Measurements from ENCODE around the gene EDC3. TPM values are rescaled to one million over a fixed set of nuclear protein-coding genes. Genes with fewer than 3 reads are reported as not detected.
"Not testable (repeated sequence)": the region's sequence is repeated elsewhere in the genome, so short reads cannot be mapped to it uniquely, and the experiment has no call there.

The EDC3 gene
- total RNA-seq, 1 experiment from 2014 or later: 45.1 TPM

GRCh38 chr15:74661280-74661679 lies 34.5 kb downstream of the EDC3 start:
- POLR2A ChIA-PET: not testable (repeated sequence)

GRCh38 chr15:74657846-74658245 lies 38.0 kb downstream of the EDC3 start:
- no peak for DNase-seq (ENCODE audit: low read depth, low spot score)
- ChIA-PET RAD21 (ENCODE audit: low non-redundant PET in 1 of 2, low total read pairs in 2 of 2, uncharacterized antibody in 2 of 2, unreplicated experiment in 2 of 2) (no interaction called here), POLR2A (no interaction called here), CTCF (no interaction called here)
- H3K9me3 ChIP-seq (ENCODE audit: control insufficient read depth in 1 of 2, insufficient read depth in 1 of 2, low read depth in 1 of 2, low read length in 2 of 2): no peaks in the 10 kb centered on the region
- peaks cover 0 to 5% of the 10 kb centered on the region in 2 experiments; a peak in 1 of 4 replicates for H3K36me3 ChIP-seq (ENCODE audit: control insufficient read depth in 1 of 2, insufficient read depth in 2 of 2, low read length in 2 of 2)
- H3K79me2 ChIP-seq (ENCODE audit: insufficient read depth, low read length): peaks cover 41% of the 10 kb centered on the region
- no TSS peak for BruUV-seq (replicated peaks)
- H3K27ac ChIP-seq (ENCODE audit: low read depth, low read length): no peak overlapping the region
- H4K20me1 ChIP-seq (ENCODE audit: insufficient read depth): no peaks in the 10 kb centered on the region
- H2AFZ ChIP-seq (ENCODE audit: low read depth, low read length, poor library complexity, severe bottlenecking): no peak overlapping the region
- no peak overlapping the region for H3K4me2 ChIP-seq (ENCODE audit: low read length)
- no peak for TF ChIP-seq ZFX (IDR thresholded peaks at IDR 0.05)
- intact Hi-C loops (cut with micrococcal nuclease): no loop called here
- no peaks in the 10 kb centered on the region for H3K27me3 ChIP-seq (ENCODE audit: insufficient read depth, low read length)
- no peaks in the 10 kb centered on the region for H3K9me2 ChIP-seq (ENCODE audit: insufficient read depth)
- ATAC-seq: no peak
- no peak overlapping the region for H3K4me3 ChIP-seq (replicated peaks in 1 of 2; ENCODE audit: low read depth in 1 of 2, low read length in 2 of 2)
- no peak overlapping the region for H3K9ac ChIP-seq (ENCODE audit: low read length)
- peaks cover 13 to 32% of the 10 kb centered on the region in 2 experiments for H3K4me1 ChIP-seq (ENCODE audit: control insufficient read depth in 1 of 2, insufficient read depth in 2 of 2, low read length in 2 of 2)

More at GRCh38 chr15:74661280-74661679, 34.5 kb downstream of the EDC3 start:
- H3K27ac ChIP-seq (ENCODE audit: low read depth, low read length); H3K4me3 ChIP-seq (replicated peaks in 1 of 2; ENCODE audit: low read depth in 1 of 2, low read length in 2 of 2); H4K20me1 ChIP-seq (ENCODE audit: insufficient read depth); H2AFZ ChIP-seq (ENCODE audit: low read depth, low read length, poor library complexity, severe bottlenecking); ATAC-seq; H3K27me3 ChIP-seq (ENCODE audit: insufficient read depth, low read length); intact Hi-C loops (cut with micrococcal nuclease); DNase-seq (ENCODE audit: low read depth, low spot score); H3K36me3 ChIP-seq (ENCODE audit: control insufficient read depth in 1 of 2, insufficient read depth in 2 of 2, low read length in 2 of 2); H3K9me3 ChIP-seq (ENCODE audit: control insufficient read depth in 1 of 2, insufficient read depth in 1 of 2, low read depth in 1 of 2, low read length in 2 of 2); BruUV-seq (replicated peaks); H3K9ac ChIP-seq (ENCODE audit: low read length); CTCF ChIA-PET; RAD21 ChIA-PET (ENCODE audit: low non-redundant PET in 1 of 2, low total read pairs in 2 of 2, uncharacterized antibody in 2 of 2, unreplicated experiment in 2 of 2); H3K9me2 ChIP-seq (ENCODE audit: insufficient read depth): not testable (repeated sequence)
- Histone ChIP-seq H3K4me1 (ENCODE audit: control insufficient read depth in 1 of 2, insufficient read depth in 2 of 2, low read length in 2 of 2) (peaks cover 0 to 13% of the 10 kb centered on the region in 2 experiments; a peak in 2 of 4 replicates), H3K79me2 (ENCODE audit: insufficient read depth, low read length) (peaks cover 48% of the 10 kb centered on the region), H3K4me2 (ENCODE audit: low read length) (peak overlapping the region; percentile 18; the same call in 1 of the 2 replicates)

DNA sequence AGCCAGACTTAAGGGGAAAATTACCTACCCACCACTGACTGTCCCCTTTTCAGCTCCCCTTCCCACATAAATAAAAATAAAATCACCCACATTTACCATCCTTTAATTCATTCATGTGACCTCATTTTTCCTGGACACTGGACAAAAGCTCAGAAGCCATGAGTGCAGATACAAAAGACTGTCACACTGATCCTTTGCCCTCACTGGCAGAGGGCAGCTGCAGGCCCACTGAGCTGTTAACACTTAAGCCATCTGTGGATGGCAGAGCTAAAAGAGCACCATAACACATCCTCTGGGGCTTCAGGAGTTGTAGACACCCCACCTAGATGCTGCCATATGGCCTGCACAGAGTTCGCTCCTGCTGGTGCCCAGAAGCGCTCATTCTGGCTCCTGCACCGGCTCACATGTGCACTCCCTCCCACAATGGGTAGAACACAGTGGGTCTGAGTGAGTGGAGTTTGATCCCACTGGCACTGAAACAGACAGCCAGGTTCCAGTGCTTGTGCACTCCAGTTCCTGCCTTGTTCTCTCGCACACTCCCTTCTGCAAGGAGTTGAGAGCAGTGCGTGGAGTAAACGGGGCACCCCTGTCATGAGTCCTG lies 38.8 kb downstream of the EDC3 start:
- DNase-seq (ENCODE audit: low read depth, low spot score) (no peak), ATAC-seq (no peak)
- Histone ChIP-seq H3K4me1 (ENCODE audit: control insufficient read depth in 1 of 2, insufficient read depth in 2 of 2, low read length in 2 of 2) (peaks cover 13 to 35% of the 10 kb centered on the region in 2 experiments), H4K20me1 (ENCODE audit: insufficient read depth) (no peaks in the 10 kb centered on the region), H3K27ac (ENCODE audit: low read depth, low read length) (no peak overlapping the region), H2AFZ (ENCODE audit: low read depth, low read length, poor library complexity, severe bottlenecking) (no peak overlapping the region), H3K9me3 (ENCODE audit: control insufficient read depth in 1 of 2, insufficient read depth in 1 of 2, low read depth in 1 of 2, low read length in 2 of 2) (no peaks in the 10 kb centered on the region), H3K4me3 (replicated peaks in 1 of 2; ENCODE audit: low read depth in 1 of 2, low read length in 2 of 2) (no peak overlapping the region), H3K9ac (ENCODE audit: low read length) (no peak overlapping the region), H3K9me2 (ENCODE audit: insufficient read depth) (no peaks in the 10 kb centered on the region), H3K36me3 (ENCODE audit: control insufficient read depth in 1 of 2, insufficient read depth in 2 of 2, low read length in 2 of 2) (peaks cover 0 to 5% of the 10 kb centered on the region in 2 experiments; a peak in 1 of 4 replicates), H3K27me3 (ENCODE audit: insufficient read depth, low read length) (no peaks in the 10 kb centered on the region), H3K79me2 (ENCODE audit: insufficient read depth, low read length) (peaks cover 36% of the 10 kb centered on the region), H3K4me2 (ENCODE audit: low read length) (no peak overlapping the region)
- no TSS peak for BruUV-seq (replicated peaks)
- ChIA-PET RAD21 (ENCODE audit: low non-redundant PET in 1 of 2, low total read pairs in 2 of 2, uncharacterized antibody in 2 of 2, unreplicated experiment in 2 of 2) (no interaction called here), CTCF (no interaction called here), POLR2A (no interaction called here)
- intact Hi-C loops (cut with micrococcal nuclease): no loop called here
- TF ChIP-seq EZH2 (IDR thresholded peaks at IDR 0.05) (no peak), JUND (IDR thresholded peaks at IDR 0.05) (no peak), ZFX (IDR thresholded peaks at IDR 0.05) (no peak), SIN3A (IDR thresholded peaks at IDR 0.05; ENCODE audit: low read depth) (no peak), POLR2A (IDR thresholded peaks at IDR 0.05; ENCODE audit: borderline replicate concordance, extremely low read depth, insufficient read depth, insufficient read length) (no peak), FOSL1 (IDR thresholded peaks at IDR 0.05; ENCODE audit: low read depth) (no peak), EZH2phosphoT487 (IDR thresholded peaks at IDR 0.05; ENCODE audit: borderline replicate concordance) (no peak), POLR2AphosphoS5 (IDR thresholded peaks at IDR 0.05; ENCODE audit: low read depth, low read length) (no peak), RAD21 (IDR thresholded peaks at IDR 0.05; ENCODE audit: low read depth) (no peak), ATF3 (IDR thresholded peaks at IDR 0.05) (no peak), ZNF274 (IDR thresholded peaks at IDR 0.05; ENCODE audit: low read depth, low read length) (no peak)
- TF ChIP-seq, protein P1, sequence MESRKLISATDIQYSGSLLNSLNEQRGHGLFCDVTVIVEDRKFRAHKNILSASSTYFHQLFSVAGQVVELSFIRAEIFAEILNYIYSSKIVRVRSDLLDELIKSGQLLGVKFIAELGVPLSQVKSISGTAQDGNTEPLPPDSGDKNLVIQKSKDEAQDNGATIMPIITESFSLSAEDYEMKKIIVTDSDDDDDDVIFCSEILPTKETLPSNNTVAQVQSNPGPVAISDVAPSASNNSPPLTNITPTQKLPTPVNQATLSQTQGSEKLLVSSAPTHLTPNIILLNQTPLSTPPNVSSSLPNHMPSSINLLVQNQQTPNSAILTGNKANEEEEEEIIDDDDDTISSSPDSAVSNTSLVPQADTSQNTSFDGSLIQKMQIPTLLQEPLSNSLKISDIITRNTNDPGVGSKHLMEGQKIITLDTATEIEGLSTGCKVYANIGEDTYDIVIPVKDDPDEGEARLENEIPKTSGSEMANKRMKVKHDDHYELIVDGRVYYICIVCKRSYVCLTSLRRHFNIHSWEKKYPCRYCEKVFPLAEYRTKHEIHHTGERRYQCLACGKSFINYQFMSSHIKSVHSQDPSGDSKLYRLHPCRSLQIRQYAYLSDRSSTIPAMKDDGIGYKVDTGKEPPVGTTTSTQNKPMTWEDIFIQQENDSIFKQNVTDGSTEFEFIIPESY (IDR thresholded peaks at IDR 0.05; ENCODE audit: extremely low read depth, insufficient replicate concordance, low read length): no peak
- TF ChIP-seq, protein P2, sequence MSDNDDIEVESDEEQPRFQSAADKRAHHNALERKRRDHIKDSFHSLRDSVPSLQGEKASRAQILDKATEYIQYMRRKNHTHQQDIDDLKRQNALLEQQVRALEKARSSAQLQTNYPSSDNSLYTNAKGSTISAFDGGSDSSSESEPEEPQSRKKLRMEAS (IDR thresholded peaks at IDR 0.05): no peak
